IPS DF 4.7 (cell line): Measurements from ENCODE around the gene COG8.
A peak's percentile ranks its signal among the peaks of the same experiment; 100 is the strongest.
"Not testable (repeated sequence)": the region's sequence is repeated elsewhere in the genome, so short reads cannot be mapped to it uniquely, and the experiment has no call there.

ENCODE experiments used
- DNase-seq: peaks from one replicate; pipeline ENCODE4 v3.0.0-alpha.2; 2013; ENCODE audit warnings: low spot score; ENCODE audit errors: extremely low read depth

The COG8 gene, protein sequence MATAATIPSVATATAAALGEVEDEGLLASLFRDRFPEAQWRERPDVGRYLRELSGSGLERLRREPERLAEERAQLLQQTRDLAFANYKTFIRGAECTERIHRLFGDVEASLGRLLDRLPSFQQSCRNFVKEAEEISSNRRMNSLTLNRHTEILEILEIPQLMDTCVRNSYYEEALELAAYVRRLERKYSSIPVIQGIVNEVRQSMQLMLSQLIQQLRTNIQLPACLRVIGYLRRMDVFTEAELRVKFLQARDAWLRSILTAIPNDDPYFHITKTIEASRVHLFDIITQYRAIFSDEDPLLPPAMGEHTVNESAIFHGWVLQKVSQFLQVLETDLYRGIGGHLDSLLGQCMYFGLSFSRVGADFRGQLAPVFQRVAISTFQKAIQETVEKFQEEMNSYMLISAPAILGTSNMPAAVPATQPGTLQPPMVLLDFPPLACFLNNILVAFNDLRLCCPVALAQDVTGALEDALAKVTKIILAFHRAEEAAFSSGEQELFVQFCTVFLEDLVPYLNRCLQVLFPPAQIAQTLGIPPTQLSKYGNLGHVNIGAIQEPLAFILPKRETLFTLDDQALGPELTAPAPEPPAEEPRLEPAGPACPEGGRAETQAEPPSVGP

DNA sequence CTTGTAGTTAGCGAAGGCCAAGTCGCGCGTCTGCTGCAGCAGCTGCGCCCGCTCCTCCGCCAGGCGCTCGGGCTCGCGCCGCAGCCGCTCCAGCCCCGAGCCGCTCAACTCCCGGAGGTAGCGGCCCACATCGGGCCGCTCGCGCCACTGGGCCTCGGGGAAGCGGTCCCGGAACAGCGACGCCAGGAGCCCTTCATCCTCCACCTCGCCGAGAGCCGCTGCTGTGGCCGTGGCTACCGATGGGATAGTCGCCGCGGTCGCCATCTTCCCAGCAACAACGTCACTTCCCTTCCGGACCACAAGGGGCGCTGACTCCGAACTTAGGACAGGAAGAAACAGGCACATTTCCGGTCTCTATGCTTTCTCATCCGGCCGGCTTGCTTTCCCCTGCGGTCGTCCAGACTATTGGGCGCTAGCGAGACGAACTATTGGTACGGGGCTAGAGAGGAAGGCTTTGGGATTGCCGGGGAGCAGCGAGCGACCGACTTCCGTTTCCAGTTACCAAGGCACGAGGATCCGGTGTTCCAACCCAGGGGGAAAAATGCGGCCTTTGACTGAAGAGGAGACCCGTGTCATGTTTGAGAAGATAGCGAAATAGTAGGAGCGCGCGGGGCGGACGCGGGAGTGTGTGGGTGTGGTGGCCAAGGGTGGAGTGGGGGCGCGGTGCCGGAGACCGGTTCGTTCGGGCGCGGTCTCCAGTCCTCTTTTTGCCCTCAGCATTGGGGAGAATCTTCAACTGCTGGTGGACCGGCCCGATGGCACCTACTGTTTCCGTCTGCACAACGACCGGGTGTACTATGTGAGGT lies at the start of gene COG8, which contains the start of gene NIP7:
TSS of gene COG8 (minus strand) at position 276 of the 806 bp plus-strand sequence. CDS start at position 264, 12 bp downstream.
TSS of gene NIP7 (plus strand) at position 484 of the 806 bp plus-strand sequence. CDS start at position 542, 58 bp downstream.
- DNase-seq: peak; percentile 95

DNA sequence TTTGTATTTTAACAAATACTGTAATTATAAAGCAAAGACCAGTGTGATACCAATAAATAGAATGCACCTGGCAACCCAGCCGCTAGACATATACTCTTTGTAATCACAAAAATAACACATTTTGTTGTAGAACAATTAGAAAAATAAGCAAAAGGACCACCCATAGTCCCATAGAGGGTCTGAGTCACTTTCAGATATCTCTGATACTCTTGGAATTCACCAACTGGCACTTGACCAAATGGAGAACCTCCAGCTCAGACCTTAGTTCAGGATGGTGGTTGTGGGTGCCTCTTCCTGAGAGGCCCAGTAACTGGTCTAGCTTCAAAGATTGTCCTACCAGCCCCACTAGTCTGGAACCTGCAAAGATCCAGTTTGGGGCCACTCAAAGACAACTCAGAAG lies 47.2 kb upstream of the COG8 start:
- no peak for DNase-seq

DNA sequence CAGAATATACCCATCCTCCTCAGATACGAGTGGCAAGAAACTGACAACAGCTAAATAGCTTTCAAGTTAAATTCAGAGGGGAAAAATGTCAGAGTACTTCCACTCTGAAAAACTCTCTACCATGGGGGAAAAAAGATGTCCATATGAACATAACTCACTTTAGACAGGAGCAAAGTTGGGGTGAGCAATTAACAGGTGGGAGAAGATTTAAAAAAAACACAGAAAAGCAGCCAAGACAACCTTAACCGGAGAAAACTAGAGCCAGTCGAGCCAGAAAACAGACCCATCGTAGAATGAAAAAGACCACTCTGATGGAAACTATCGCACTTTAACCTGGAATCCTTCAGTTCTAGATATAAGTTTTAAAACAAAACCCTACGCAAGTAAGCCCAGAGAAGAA lies 45.6 kb upstream of the COG8 start:
- DNase-seq: no peak

DNA sequence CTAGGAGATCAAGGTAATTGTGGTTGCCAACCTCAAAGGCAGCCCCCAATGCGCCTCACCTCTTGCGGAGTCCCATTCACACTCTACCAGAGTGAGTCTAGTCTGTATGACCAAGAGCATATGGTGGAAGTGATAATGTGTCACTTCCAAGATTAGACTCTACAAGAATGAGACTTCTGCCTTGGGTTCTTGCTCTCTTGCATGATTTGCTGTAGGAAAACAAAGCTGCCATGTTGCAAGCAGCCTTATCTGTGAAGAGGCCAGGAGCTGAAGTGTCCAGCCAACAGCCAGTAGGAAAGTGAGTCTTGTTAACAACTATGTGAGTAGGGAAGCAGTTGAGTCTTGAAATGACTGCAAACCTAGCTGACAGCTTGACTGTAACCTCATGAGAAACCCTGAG lies 43.1 kb upstream of the COG8 start:
- no peak for DNase-seq

DNA sequence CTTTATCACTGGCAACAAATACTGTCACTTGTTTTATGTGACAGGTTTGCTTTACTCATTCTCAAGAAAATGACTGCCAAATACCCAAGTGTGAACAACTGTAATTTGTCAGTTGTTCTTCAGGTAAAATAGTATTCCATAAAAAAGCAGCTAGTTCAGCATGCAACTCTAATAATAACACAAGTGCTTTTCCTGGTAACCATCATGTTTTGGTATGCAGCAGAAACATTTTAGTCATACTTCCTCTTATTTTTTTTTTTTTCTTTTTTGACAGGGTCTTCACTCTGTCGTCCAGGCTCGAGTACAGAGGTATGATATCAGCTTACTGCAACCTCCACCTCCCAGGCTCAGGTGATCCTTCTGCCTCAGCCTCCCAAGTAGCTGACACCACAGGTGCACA lies 41.9 kb upstream of the COG8 start:
- DNase-seq: no peak

DNA sequence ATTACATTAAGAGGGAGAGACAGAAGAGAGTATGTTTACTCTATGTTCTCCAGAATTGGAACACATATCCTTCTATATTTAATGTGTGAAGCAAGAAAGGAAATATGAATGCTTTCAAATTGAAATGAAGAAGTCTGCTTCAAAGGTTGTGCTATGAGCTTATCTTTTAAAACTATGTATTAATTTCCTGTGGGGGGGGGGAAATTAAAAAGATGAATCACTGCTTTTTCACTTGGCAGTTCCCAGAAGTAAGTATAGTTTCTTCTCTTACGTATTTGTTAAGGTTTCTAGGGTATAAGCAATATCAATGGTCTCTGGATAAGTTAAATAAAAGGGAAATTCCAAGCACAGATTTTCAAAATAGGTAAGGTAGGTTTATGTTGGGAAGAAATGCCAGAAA lies 39.4 kb upstream of the COG8 start:
- no peak for DNase-seq

DNA sequence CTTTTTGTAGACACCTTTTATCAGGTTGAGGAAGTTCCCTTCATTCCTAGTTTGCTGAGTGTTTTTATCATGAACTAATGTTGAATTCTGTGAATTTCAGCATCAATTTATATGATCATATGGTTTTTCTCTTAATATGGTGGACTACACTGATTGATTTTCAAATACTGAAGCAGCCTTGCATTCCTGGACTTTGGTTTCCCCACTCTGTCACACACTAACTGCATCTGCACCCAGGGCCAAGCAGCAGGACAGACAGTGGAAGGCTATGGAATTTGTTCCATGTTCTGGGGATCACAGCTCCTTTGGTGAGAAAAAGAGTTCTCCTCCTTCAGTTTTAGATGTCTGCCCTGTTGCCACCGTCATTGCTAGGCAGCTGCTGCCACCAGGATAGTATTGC lies 38.7 kb upstream of the COG8 start:
- no peak for DNase-seq

DNA sequence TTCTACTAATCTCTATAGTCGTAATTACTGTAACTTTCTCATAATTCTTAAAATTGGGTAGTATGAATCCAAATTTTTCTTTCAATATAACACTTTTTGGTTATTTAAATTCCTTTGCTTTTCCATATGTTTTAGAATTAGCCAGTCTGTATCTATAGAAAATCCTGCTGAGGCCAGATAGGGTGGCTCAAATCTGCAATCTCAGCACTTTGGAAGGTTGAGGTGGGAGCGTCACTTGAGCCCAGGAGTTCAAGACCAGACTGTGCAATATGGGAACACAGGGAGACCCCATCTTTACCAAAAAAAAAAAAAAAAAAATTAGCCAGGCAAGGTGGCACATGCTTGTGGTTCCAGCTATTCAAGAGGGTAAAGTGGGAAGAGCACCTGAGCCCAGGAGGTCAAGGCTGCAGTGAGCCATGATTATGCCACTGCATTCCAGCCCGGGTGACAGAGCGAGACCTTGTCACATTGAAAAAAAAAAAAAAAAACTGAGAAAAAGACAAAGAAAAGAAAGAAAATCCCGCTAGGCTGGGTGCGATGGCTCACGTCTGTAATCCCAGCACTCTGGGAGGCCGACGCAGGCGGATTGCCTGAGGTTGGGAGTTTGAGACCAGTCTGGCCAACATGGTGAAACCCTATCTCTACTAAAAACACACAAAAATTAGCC lies 37.2 kb upstream of the COG8 start:
- no peak for DNase-seq

DNA sequence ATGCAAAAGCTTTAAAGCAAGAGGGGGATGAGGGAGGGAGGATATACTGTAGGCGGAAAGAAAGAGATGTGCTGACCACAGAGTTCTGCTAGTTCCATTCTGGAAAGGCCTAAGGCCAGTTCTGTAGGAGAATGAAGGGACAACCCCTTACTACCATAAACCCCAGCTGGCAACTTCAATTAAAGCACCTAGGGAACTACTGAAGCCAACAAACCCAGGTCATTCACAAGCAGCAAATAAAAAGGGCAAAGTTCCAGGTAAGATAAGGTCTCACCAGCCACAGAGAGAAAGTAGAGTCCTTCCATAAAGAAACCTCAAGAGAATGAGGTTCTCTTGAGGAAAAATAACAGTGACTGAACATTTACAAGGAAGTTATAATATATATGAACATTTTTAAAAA lies 33.7 kb upstream of the COG8 start:
- no peak for DNase-seq

DNA sequence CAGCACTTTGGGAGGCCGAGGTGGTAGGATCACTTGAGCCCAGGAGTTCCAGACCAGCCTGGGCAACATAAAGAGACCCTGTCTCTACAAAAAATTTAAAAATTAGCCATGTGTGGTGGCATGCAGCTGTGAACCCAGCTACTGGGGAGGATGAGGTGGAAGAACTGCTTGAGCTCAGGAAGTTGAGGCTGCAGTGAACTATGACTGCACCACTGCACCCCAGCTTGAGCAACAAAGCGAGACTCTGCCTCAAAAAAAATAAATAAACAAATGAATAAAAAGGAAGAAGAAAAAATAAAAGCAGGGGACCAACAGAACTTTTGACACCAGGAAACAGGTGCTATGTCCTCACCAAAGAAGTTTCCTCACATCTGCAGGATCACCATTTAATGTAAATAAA lies 32.2 kb upstream of the COG8 start:
- DNase-seq: no peak

DNA sequence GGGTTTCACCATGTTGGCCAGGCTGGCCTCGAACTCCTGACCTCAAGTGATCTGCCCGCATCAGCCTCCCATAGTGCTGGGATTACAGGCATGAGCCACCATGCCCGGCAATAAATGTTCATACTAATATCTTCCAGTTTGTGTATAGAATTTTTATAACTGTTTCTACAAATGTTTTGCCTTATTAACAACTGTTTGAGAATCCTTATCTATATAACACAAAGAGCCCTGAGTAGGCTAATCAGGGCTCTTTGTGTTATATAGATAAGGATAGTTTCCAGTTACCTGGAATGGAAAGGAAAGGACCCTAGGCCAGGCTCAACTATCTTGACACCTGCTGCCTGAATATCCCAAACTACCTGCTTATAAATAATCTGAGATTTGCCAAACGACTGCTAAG lies 29.5 kb upstream of the COG8 start:
- DNase-seq: no peak

DNA sequence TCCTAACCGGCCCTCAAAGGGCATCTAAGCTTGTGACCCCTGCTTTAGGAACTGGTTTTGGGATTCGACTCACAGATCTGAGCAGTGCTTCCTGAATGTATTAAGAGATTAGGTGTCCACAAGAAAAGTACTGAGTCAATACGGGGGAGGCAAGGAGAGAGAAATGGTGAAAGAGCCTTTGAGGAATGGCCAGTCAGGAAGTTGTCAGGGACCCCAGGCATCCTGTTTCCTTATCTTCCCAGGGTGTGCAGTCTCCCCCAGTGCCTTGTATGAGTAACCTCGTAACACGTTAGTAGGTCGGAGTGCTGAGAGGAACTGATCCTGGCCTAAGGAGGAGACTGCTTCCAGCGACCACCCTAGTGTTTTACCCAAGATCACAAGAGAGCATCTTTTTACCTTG lies 28.6 kb upstream of the COG8 start:
- no peak for DNase-seq

DNA sequence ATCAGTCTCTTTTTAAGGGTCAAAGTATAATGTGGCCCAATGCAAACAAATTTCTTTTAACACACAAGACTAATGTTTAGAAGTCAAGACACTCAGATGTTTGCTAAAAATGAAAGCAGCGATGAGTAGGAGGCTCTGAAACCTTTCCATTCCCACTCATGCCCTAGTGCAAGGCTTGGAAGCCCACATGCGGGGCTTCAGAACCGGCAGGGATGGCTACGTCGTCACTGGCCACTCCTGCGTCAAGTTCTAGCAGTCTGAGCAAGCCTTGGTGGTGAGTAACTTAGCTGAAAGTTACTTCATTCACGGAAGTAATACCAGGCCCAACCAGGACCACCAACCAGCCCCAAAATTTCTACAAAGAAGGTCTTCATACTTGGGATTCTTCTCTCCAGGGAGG lies 27.1 kb upstream of the COG8 start:
- no peak for DNase-seq

DNA sequence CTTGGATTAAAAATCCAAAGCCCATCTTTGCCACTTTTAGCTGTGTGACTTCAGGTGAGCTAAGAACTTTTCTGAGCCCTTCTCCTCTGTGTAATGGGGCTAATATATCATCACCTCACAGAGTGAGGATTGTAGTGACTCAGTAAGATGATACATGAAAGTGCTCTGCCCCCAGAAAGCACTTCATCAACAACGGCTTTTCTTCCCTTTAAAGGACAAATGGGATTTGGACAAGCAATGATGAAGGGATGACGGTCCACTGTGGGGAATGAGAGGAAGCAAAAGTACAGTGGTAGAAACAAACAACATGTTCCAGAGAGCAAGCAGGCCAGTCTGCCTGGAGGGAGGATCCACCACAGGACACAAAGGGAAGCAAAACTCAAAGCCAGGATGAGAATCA lies 26.5 kb upstream of the COG8 start:
- DNase-seq: no peak

DNA sequence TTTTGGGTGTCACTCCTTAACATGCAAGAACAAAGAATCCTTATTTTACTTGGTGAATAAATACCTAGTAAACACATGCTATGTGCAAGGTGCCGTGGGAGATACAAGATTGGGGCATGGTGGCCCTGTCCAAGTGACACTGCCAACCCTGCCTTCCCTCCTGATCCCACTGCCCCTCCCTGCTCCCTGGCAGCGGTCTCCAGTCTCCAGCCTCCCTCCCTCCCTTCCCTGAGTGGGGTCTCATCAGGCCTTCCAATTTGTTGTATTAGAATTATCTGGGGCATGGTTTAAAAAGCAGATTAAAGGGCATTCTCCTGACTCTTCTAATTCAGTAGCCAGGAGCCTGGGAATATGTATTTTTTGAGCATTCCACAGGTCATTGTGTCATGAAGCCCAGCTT lies 24.7 kb upstream of the COG8 start:
- DNase-seq: no peak

DNA sequence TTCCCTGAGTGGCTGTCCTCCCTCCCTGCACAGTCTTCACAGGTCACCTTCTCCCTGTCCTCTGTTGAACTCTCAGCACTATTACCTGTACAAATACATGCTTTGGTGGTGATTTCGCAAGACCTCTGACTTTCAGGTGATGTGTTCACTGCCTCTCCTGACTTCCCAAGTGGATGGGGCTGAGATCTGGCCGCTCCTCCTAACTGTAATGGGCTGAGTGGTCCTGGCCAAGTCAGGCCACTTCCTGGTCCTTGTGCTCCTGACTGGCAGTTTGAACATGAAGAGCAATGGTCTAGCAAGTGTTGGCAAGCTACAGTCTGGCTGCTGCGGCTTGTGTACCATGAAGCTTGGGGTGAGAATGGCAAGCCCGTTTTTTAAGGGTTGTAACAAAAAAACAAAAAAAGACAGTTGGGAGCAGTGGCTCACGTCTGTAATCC lies 23.9 kb upstream of the COG8 start:
- no peak for DNase-seq

DNA sequence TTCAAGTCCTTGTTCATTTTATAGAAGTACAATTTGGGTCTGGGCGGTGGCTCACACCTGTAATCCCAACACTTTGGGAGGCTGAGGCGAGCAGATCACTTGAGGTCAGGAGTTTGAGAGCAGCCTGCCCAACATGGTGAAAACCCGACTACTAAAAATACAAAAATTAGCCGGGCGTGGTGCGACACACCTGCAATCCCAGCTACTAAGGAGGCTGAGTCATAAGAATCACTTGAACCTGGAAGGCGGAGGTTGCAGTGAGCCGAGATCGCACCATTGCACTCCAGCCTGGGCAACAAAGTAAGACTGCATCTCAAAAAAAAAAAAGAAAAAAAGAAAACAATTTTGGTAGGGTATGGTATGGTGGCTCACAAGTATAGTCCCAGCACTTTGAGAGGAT lies 20.7 kb upstream of the COG8 start:
- DNase-seq: not testable (repeated sequence)

DNA sequence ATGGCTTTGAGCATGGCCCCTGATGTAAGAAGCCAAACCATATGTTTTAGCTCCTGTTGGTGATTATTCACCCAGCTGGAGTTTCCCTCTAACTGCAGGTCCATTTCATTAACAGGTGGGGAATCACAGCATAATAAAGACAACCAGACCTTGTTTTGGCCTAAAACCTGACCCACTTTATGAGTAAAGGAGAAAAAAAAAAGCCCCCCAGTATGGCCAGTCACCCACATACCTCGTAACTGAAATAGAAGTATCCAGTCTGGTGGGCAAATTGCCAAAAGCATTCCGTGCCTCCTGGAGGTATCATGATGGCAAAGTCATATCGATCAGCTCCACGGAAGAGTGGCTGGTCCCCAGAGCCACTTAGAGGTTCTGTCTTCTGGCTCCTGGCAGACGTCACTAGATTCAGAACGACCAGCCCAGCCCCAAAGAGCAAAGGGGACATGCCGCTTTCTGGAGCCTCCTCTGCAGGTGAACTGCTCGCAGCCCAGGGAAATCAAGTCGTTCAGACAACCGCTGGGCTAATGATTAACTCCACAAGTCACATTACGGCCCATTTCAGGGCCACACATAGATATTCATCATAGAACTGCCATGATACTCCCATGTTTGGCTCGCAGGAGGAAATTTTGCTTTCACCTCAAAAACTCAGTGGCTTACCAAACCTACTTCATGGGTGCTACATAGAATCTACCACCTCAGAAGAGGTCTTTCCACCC lies 12.1 kb upstream of the COG8 start, which contains the start of gene TMED6:
TSS of gene TMED6 (minus strand) at position 478 of the 719 bp plus-strand sequence. CDS start at position 445, 33 bp downstream.
- no peak for DNase-seq

DNA sequence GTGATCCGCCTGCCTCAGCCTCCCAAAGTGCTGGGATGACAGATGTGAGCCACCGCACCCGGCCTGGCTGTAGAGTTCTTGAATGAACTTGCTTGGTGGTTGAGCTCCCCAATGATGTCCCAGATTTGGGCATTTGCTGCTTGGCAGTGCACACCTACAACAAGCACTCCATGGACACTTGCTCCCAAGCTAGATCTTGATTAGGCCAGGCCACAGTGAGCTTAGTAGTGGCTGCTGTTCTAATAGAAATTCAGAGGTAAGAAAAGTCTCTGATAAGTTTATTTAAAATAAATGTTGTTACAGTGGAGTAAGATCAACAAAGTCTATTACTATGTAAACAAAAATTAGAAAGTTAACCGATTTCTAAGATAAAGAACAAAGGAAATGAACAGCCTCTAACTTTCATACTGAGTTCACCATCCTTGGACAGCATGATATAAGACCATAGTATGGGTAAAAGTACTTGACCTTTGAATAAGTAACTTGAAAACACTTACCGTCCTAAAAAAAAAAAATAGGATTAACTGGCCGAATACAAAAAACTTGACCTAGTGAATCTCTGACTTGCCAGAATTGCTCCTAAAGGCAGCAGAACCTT lies 11.3 kb upstream of the COG8 start:
- no peak for DNase-seq

DNA sequence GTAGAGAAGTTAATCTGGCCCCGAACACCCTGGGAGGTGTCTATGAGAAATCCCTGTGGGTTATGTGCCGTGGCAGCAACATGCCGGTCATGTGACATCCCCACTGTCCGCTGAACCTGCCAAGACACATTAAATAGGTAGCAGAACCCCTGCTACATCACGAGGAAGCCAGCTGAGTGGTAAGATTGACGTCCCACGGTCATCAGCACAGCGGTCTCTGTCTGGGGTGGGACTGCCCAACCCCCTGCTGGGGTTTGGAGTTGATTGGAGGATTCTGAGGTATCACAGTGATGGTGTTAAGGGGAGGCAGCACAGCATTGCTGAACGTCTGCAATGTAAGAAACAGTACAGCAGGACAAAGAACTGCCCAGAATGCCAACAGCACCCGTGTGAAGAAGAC lies 10.2 kb upstream of the COG8 start:
- no peak for DNase-seq
